ENCODE results near the gene PPP1R17.

The PPP1R17 gene

DNA sequence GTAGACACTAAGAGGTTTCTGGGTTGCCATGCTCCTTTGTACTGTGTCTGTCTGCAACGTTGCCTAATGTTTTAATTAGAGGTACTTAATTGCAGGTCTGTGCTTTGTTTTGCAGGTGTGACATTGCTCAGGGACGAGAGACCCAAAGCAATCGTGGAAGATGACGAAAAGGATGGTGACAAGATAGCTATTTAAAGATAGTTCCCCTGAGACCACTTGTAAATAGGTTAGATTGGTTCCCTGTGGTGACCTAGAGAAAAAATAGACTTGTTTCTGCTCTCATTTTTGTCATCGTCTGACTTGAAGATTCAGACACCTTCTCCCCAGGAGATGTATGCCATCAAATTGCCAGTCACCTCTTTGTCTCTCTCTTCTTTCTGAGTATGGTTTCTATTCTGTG lies 20.1 kb downstream of the PPP1R17 start:
- TF ChIP-seq, protein P1, sequence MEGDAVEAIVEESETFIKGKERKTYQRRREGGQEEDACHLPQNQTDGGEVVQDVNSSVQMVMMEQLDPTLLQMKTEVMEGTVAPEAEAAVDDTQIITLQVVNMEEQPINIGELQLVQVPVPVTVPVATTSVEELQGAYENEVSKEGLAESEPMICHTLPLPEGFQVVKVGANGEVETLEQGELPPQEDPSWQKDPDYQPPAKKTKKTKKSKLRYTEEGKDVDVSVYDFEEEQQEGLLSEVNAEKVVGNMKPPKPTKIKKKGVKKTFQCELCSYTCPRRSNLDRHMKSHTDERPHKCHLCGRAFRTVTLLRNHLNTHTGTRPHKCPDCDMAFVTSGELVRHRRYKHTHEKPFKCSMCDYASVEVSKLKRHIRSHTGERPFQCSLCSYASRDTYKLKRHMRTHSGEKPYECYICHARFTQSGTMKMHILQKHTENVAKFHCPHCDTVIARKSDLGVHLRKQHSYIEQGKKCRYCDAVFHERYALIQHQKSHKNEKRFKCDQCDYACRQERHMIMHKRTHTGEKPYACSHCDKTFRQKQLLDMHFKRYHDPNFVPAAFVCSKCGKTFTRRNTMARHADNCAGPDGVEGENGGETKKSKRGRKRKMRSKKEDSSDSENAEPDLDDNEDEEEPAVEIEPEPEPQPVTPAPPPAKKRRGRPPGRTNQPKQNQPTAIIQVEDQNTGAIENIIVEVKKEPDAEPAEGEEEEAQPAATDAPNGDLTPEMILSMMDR (IDR thresholded peaks at IDR 0.05; ENCODE audit: extremely low read depth, insufficient read depth, missing control alignments), result no peak
- no peak for DNase-seq (ENCODE audit: low spot score)
- in situ Hi-C loops (cut with MboI; ENCODE audit: low pct_unique_long_range_greater_than_20kb, low sequenced_read_pairs, unreplicated experiment), result no loop called here

DNA sequence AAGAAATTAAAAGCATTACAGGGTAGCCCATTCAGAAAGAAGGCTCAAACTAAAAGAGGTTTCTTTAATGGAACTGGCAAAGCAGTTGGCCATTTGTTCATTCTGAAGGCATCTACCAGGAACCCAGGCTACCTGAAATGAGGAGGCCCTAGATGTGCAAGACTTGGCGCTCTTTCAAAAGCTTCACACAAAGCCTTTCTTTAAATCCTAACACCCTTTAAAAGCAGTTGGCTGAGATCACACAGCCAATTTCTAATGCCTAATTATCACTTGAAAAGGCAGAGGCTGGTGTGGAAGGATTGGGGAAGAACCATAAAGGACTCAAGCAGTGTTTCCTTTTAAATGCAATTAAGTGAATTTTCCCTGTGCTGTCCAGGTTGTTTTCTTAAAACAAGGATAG lies 23.2 kb downstream of the PPP1R17 start:
- in situ Hi-C loops (cut with MboI; ENCODE audit: low pct_unique_long_range_greater_than_20kb, low sequenced_read_pairs, unreplicated experiment), result no loop called here
- no peak for DNase-seq (ENCODE audit: low spot score)
- TF ChIP-seq, protein P1 (IDR thresholded peaks at IDR 0.05; ENCODE audit: extremely low read depth, insufficient read depth, missing control alignments), result no peak

DNA sequence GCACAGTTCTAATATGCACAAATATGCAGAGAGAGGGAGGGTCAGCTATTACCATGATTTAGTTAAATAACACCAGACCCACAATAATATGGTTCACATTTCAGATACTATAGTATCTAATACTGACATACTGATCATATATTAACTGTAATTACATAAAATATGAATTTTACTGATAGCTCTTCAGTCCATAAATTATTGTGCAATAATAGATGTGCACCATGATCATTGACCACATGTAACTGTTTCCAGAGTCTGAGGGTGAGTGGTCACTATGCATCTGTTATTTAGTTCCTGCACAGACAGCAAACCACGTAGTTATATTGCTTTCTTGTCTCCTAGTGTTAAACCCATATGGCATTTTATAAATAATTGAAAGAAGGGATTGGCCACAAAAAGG lies 29.3 kb downstream of the PPP1R17 start:
- TF ChIP-seq, protein P1 (IDR thresholded peaks at IDR 0.05; ENCODE audit: extremely low read depth, insufficient read depth, missing control alignments), result no peak
- DNase-seq (ENCODE audit: low spot score), result no peak
- in situ Hi-C loops (cut with MboI; ENCODE audit: low pct_unique_long_range_greater_than_20kb, low sequenced_read_pairs, unreplicated experiment), result no loop called here

DNA sequence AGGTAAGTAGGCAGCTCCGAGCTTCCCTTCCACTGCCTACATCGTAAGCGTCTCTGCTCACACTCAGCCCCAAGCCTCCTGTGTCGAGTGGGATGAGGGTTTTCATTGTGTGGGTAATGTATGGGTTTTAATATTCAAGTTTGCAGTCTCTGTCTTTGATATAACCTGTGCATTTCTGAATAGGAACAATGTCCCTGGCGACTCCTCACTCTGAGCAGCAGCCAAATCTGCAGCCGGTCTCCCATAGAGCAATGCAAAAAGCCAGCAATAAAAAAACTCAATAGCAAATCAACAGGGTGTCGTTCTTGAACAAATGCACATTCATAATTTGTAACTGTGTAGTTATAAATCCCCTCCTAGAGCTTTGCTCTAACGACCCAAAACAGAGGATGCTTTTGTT lies 33.4 kb downstream of the PPP1R17 start:
- TF ChIP-seq, protein P1 (IDR thresholded peaks at IDR 0.05; ENCODE audit: extremely low read depth, insufficient read depth, missing control alignments), result no peak
- in situ Hi-C loops (cut with MboI; ENCODE audit: low pct_unique_long_range_greater_than_20kb, low sequenced_read_pairs, unreplicated experiment), result no loop called here
- no peak for DNase-seq (ENCODE audit: low spot score)

DNA sequence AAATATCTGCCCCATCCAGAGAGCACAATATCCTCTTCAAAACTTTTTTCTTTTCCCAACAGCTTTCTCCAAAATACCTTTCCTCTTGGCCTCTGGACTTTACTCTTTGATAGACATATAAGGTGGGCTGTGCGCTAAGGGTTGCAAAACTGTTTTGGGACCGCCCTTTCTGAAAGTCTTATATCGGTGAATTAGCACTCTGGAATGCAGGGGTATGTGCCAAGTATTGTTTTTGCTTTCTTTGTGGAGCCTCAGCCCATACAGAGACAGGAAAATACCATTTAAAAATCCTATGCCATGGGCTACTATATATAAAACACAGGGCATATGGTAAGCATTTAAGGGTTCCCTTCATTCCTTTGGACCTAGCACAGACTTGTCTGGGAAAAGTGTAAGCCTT lies 37.7 kb downstream of the PPP1R17 start:
- in situ Hi-C loops (cut with MboI; ENCODE audit: low pct_unique_long_range_greater_than_20kb, low sequenced_read_pairs, unreplicated experiment), result loop anchor here (25.0 kb wide), 2 partner anchors 287 to 613 kb away; no protein-coding TSS in a partner anchor
- TF ChIP-seq, protein P1 (IDR thresholded peaks at IDR 0.05; ENCODE audit: extremely low read depth, insufficient read depth, missing control alignments), result no peak
- DNase-seq (ENCODE audit: low spot score), result no peak

DNA sequence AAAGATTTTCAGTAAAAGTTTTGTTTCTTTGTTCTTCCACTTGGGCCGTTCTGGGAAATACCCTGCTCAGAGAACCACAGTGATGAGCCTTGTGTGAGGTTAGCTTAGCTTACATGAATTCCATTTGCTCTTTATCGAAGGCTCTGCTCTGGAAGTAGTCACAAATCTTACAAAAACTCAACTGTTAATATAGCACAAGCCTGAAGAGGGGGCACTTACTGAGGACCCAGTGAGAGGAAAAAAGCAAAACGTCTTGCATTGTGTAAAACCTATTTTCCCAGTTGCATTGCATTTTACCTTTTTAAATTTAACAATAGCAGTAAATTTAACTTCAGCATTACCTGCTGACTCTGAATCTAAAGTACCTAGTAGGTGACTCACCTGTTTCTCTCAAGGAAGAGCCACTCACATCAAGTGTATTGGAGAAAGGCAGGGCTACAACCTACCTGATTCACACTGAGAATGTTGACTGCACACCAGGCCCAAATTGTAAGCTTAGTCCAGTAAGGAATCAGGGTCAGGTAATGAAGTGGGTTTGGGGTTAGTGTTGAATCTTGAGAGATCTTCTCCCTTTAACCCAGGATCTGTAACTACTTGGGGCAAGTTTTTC lies 42.3 kb downstream of the PPP1R17 start:
- in situ Hi-C loops (cut with MboI; ENCODE audit: low pct_unique_long_range_greater_than_20kb, low sequenced_read_pairs, unreplicated experiment), result loop anchor here (25.0 kb wide), 2 partner anchors 292 to 608 kb away; no protein-coding TSS in a partner anchor
- TF ChIP-seq, protein P1 (IDR thresholded peaks at IDR 0.05; ENCODE audit: extremely low read depth, insufficient read depth, missing control alignments), result no peak
- DNase-seq (ENCODE audit: low spot score), result no peak

Data from GM13977 (cell line).